Middle frontal gyrus (tissue), 1 donor: ENCODE results near the gene ID4.
"Not testable (repeated sequence)": the region's sequence is repeated elsewhere in the genome, so short reads cannot be mapped to it uniquely, and the experiment has no call there.

Experiments
- DNase-seq: peaks from one replicate; pipeline ENCODE4 v3.0.0-alpha.2; 2015; ENCODE audit warnings: low spot score; ENCODE audit errors: extremely low spot score

ID4 gene

GRCh38 chr6:19831358-19831757 lies 5.8 kb upstream of the ID4 start:
- DNase-seq: no peak

GRCh38 chr6:19833947-19834346 lies 3.2 kb upstream of the ID4 start:
- DNase-seq: no peak

- DNase-seq: no peak
These were observed 2.3 kb upstream of the ID4 start for GRCh38 chr6:19834858-19835257.

GRCh38 chr6:19835605-19836004 lies 1.6 kb upstream of the ID4 start:
- no peak for DNase-seq

- DNase-seq: no peak
These were observed 606 bp downstream of the ID4 start for GRCh38 chr6:19837511-19838441.

GRCh38 chr6:19838442-19839236 lies 1.5 kb downstream of the ID4 start:
- DNase-seq: no peak

GRCh38 chr6:19839237-19839546 lies 2.0 kb downstream of the ID4 start:
- no peak for DNase-seq

GRCh38 chr6:19839788-19840187 lies 2.6 kb downstream of the ID4 start:
- no peak for DNase-seq

- DNase-seq: no peak
These were observed 4.0 kb downstream of the ID4 start for GRCh38 chr6:19841181-19841580.

- DNase-seq: no peak
These were observed 5.0 kb downstream of the ID4 start for GRCh38 chr6:19842030-19842615.

- no peak for DNase-seq
These were observed 7.5 kb downstream of the ID4 start for GRCh38 chr6:19844689-19845088.

- no peak for DNase-seq
These were observed 8.3 kb downstream of the ID4 start for GRCh38 chr6:19845266-19846041.

GRCh38 chr6:19848465-19849029 lies 11.4 kb downstream of the ID4 start:
- DNase-seq: no peak

- DNase-seq: no peak
These were observed 12.0 kb downstream of the ID4 start for GRCh38 chr6:19849196-19849595.

- DNase-seq: no peak
These were observed 12.6 kb downstream of the ID4 start for GRCh38 chr6:19849755-19850154.

GRCh38 chr6:19851241-19852089 lies 14.3 kb downstream of the ID4 start:
- DNase-seq: peak; percentile 31

GRCh38 chr6:19852090-19852457 lies 14.9 kb downstream of the ID4 start:
- DNase-seq: no peak

GRCh38 chr6:19852927-19853326 lies 15.8 kb downstream of the ID4 start:
- DNase-seq: no peak

- not testable (repeated sequence) for DNase-seq
These were observed 17.3 kb downstream of the ID4 start for GRCh38 chr6:19854421-19855015.

- DNase-seq: no peak
These were observed 18.4 kb downstream of the ID4 start for GRCh38 chr6:19855536-19855935.
